HG02884 (cell line): Measurements from ENCODE around the gene PLXNA2.

Experiments
- ATAC-seq: cut with Tn5 transposase; IDR thresholded peaks from one replicate; pipeline ENCODE4 v1.9.1; 2021; ENCODE audit warnings: mild to moderate bottlenecking, moderate library complexity; ENCODE audit not compliant: unreplicated experiment

The PLXNA2 gene

DNA sequence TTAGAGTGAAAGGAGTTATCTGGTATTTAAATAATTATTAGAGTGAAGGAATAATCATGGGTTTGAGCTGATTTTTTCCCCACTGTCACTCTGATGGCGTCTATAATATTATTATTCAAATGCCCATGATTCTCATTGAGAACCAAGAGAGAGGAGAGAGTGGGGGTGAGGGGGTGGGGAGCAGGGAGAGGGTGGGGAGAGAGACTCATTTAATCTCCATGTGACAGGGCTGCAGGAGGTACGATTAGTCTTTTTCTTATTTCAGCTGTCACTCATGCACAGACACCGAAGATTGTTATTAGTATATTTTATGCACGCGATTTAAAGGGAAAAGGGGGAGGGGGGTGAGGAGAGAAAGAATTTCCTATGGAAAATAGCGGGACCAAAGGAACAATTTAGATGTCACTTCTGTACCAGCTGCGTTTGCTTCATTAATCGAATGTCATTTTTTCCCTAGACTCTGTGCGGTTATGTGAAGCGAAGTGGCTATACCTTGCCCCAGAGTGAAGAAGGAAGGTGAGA lies 19.9 kb downstream of the PLXNA2 start:
- ATAC-seq = no peak

- no peak for ATAC-seq
These were observed 21.0 kb downstream of the PLXNA2 start for GRCh38 chr1:208223136-208223535.

DNA sequence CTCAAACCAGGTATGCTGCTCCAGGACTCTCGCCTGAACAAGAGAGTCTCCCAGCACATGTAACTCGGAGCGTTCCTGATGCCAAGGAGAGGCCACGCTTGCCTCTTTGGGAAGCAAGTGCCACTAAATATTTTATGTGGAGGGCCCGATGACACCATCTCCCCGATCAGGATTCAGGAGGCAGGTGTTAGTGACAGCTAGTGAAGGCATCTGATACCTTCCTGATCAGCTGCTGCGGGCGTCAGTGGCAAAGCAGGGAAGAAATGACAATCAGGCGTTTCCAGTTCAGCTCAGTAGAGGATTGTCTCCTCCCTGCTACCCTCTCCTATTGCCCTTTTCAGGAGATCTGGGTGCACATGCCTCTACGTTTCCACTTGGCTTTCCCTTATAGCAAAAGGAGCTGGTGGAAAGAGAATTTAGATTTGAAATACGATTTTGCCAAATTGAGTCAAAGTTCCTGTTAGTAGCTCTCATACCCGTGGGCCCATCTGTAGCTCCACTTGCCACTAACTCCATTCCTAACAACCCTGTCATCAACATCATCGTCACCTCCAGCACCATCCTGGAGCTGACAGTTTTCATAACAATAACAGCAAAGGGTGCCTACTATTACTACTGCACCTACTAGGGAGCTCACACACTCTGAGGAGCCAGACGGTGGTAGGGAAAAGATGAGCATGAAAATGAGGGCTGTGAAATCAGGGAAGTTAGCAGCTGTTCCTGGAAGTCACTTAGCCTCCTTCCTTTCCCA lies 21.6 kb downstream of the PLXNA2 start:
- ATAC-seq = no peak

DNA sequence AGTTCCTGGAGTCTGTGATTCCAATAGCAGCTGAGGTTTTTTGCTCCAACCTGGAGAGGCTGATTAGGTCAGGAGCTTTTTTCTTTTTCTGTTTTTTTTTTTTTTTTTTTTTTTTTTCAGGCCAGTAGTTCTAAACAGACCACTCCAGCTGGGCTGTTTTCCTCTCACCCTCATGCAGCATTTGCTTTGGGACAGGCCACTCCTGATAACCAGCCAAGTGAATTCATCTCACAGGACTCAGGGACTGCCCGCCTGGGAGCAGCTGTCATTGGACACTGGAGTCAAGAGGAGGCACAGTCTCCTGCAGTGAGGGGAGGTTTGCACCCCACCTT lies 22.9 kb downstream of the PLXNA2 start:
- no peak for ATAC-seq

DNA sequence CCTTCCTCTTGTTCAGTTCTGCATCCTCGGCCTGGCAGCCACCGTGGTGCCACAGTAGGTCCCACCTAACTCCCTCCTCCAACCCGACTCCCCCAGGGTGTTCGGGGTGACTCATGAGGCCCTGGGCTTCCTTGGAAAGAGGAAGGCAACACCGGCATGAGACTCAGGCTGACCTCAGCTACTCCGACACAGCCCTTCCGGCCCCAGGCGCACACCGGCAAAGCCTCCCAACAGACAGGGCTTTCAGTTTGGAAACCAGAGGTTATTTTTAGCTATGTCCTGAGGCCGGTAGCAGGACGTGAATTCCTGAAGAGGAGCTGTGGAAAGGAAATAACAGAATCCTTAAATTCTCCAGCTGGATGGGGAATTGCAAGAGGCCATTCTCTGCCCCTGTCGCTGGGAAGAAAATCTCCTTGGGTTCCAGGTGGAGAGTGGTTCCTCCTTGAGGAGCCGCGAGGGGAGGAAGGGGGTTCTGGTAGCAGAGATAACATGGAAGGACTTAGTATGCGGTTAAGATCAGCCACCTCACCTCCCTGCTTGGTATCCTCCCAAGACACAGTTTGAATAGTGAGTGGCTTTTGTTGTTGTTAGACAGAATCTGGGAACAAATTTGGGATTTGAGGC lies 24.4 kb downstream of the PLXNA2 start:
- no peak for ATAC-seq

DNA sequence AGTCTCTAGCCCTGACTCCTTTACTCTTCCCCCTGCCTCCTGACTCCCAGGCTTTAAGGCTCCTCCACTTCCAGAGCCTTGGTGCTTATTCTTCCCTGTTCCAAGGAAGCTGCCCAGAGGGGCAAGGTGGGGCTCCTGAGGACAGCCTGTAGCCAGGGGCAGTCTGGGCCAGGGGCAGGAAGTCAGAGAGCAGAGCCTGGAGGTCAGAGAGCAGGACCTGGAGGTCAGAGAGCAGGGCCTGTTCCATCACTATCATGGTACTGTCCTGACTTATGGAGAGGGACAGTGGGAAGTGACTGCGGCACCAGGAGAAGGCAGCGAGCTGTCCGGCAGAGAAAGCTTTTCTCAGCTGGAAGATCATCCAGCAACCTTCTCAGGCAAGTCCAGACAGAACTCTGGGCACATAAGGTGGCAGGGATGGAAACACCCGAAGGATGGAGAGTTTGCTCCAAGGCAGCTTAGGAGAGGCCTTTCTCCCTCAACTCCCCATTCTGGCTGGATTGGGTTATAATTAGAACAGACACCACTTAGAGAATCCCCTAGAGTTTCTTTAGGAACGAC lies 25.0 kb downstream of the PLXNA2 start:
- ATAC-seq = no peak

GRCh38 chr1:208218237-208219097 lies 25.7 kb downstream of the PLXNA2 start:
- ATAC-seq = no peak

DNA sequence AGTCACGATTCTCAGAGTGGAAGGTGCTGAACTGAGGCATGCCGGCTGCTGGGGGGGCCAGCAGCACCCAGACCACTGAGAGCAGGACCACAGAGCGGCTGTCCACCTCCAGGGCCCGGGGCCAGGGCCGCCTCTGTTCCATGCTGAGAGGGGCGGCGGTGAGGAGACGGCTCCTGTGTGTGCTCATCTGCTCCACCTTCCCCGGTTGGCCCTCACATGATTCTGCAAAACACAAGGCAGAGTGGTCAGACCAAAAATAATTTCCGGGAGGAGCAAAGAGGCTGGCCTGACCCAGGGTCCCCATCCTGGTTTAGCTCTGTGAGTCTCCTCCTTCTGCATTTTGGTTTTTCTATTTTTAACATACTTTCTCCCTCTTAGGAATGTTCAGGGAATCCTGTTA lies 26.4 kb downstream of the PLXNA2 start:
- ATAC-seq = no peak

GRCh38 chr1:208216806-208217205 lies 27.4 kb downstream of the PLXNA2 start:
- no peak for ATAC-seq

DNA sequence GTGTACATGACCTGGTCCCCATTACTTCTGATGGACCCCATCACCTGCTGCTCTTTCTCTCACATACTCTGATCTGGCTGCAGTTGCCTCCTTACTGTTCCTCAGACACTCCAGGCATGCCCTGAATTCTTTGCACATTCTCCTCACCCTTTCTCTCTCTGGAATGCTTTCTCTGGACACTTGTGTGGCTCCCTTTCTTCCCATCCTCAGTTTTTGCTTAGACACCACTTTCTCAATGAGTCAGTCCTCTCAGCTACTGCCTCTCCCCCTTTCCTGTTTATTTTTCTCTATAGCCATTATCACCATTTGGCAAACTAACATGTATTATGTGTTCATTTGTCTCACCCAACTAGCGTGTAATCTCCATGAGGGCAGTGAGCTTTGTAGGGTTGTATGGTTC lies 28.1 kb downstream of the PLXNA2 start:
- no peak for ATAC-seq

- ATAC-seq = no peak
These were observed 28.8 kb downstream of the PLXNA2 start for GRCh38 chr1:208215393-208215792.

- ATAC-seq = no peak
These were observed 30.4 kb downstream of the PLXNA2 start for GRCh38 chr1:208213786-208214185.

DNA sequence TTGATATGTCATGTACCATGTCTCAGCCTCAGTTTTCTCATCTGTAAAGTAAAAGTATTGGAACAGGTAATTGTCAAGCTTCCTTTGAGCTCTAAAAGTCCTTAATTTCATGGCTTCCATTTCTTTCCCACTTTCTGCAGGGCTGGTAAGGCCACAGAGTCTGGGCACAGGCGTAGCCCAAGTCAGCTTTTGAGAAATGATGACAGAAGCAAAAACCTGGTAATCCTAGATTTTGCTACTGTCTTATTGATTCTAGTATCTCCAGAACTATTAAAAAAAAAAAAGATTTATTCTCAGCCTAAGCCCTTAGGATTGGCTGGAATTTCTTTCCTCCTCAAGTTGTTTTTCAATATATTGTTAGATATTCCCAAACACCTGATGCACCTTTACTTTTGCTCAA lies 31.3 kb downstream of the PLXNA2 start:
- ATAC-seq = no peak

- ATAC-seq = no peak
These were observed 32.0 kb downstream of the PLXNA2 start for GRCh38 chr1:208211921-208212843.

GRCh38 chr1:208209896-208210589 lies 34.1 kb downstream of the PLXNA2 start:
- ATAC-seq = no peak

GRCh38 chr1:208209286-208209685 lies 34.9 kb downstream of the PLXNA2 start:
- ATAC-seq = no peak

DNA sequence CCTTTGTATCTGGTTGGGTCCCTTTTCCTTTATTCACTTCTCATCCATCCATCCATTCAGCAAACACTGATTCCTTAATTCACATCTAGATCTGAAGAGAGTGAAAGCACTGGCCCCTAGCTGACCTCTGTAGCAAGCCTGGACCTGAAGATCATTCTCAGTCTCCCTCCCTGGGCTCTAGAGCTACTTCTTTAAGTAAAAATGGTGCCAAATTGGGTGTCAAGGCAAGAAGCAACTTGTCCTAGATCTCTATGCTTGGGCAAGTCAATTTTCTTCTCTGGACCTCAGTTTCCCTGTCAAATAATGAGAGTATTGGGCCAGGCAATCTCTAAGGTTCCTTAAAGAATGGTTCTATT lies 36.1 kb downstream of the PLXNA2 start:
- ATAC-seq = no peak

DNA sequence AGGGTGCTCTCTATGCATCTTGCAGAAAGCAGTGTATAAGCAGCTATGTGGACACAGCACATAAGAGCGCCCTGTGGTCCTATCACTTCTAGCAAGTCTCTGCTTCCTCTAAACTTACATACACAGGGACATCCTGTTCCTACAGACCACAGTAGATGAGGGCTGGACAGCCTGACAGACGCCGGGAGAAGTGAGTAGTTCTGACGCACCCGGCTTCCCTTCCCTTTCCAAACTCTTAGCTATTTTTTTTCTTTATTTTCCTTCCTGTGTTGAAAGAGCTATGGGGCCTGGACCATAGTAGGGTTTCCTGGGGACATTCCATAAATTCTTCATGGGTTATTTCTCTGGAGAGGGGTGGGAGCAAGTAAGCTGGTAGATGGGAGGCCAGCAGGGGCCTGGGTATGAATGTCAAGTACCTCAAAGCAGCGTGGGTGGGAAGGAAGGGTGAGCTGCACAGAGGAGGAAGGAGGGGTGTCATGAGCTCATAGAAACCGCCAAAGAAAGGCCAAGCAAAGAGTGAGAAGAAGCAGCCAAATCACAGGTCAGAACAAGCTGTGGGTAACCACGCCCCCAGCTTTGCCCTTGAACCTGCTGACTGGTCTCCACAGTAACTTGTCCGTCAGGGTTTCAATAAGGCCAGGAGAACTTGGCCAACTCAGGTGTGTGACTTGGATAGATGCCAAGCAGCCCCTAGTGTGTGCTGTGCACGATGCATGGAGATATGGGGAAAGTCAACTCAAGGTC lies 36.6 kb downstream of the PLXNA2 start:
- no peak for ATAC-seq

DNA sequence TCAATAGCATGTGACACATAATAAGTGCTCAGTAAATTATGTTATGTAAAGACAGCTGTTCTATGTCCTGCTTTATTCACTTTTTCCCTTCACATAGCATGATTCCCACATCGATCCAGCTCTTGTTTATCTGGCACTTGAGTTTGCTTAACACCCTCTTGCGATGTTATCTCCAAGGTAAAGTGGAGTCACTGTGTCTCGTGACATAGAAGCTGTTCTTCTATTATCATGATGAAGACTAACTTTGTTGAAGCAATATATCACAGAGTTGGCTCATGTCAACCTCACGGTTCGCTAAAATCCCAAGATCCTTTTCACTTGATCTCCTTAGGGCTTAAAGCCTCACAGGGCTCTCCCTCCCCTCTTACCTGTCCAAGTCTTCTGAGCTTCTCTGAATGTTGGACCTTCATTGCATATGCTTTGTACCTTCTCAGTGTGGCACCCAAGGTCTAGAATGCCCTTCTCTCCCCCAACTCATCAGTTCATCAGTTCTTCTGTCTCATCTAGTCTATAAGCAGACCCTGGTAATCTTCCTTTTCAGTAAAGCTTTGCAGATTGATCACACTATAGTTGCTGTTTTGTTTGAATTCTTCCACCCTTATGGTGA lies 38.0 kb downstream of the PLXNA2 start:
- ATAC-seq = no peak
